ENCODE results near the gene PTGIR. TPM values are rescaled to one million over a fixed set of nuclear protein-coding genes. Genes with fewer than 3 reads are reported as not detected.
A peak's percentile ranks its signal among the peaks of the same experiment; 100 is the strongest.

The PTGIR gene
- polyA plus RNA-seq, 1 donor (not counting 4 experiments of a cell fraction or from before 2014, with no cell fraction given), result not detected

DNA sequence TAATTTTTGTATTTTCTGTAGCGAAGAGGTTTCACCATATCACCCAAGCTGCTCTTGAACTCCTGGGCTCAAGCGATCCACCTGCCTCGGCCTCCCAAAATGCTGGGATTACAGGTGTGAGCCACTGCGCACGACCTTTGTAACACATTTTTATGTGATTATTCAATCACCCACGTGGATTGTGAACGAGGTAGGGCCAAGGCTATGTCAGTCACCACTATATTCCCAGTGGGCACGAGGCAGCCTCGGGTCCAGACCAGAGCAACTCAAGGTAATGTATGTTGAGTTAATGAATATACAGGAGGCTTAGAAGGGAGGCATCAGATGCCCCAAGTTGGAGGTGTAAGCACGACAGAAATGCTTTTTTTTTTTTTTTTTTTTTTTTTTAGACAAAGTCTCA is 8.9 kb downstream of the PTGIR start:
- no peak for FAIRE-seq
- TF ChIP-seq, protein P1, sequence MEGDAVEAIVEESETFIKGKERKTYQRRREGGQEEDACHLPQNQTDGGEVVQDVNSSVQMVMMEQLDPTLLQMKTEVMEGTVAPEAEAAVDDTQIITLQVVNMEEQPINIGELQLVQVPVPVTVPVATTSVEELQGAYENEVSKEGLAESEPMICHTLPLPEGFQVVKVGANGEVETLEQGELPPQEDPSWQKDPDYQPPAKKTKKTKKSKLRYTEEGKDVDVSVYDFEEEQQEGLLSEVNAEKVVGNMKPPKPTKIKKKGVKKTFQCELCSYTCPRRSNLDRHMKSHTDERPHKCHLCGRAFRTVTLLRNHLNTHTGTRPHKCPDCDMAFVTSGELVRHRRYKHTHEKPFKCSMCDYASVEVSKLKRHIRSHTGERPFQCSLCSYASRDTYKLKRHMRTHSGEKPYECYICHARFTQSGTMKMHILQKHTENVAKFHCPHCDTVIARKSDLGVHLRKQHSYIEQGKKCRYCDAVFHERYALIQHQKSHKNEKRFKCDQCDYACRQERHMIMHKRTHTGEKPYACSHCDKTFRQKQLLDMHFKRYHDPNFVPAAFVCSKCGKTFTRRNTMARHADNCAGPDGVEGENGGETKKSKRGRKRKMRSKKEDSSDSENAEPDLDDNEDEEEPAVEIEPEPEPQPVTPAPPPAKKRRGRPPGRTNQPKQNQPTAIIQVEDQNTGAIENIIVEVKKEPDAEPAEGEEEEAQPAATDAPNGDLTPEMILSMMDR (optimal IDR thresholded peaks at IDR 0.05 in 1 of 3, IDR thresholded peaks at IDR 0.05 in 1 of 3, conservative IDR thresholded peaks at IDR 0.05 in 1 of 3; ENCODE audit: extremely low read depth in 1 of 3, insufficient read depth in 2 of 3, low read length in 3 of 3), result no peak
- no peak for TF ChIP-seq EZH2 (IDR thresholded peaks at IDR 0.05; ENCODE audit: low read length)
- H3K9ac ChIP-seq (ENCODE audit: control insufficient read depth, extremely low read depth, insufficient read depth, low read length), result no peak overlapping the region
- H3K9me3 ChIP-seq (ENCODE audit: control insufficient read depth, low read depth, low read length), result no peaks in the 10 kb centered on the region
- no peaks in the 10 kb centered on the region for H3K4me1 ChIP-seq (ENCODE audit: control insufficient read depth, extremely low read depth, insufficient read depth, low read length)
- H3K27me3 ChIP-seq (ENCODE audit: control insufficient read depth, extremely low read depth, insufficient read depth, low read length), result peaks cover 2% of the 10 kb centered on the region
- no peak overlapping the region for H3K4me2 ChIP-seq (ENCODE audit: control insufficient read depth, extremely low read depth, insufficient read depth, low read depth, low read length)
- peaks cover 0 to under 1% of the 10 kb centered on the region in 2 experiments for H3K36me3 ChIP-seq (ENCODE audit: control insufficient read depth in 2 of 2, extremely low read depth in 1 of 2, insufficient read depth in 2 of 2, low read length in 2 of 2)
- no peak overlapping the region for H3K4me3 ChIP-seq (ENCODE audit: control insufficient read depth in 2 of 3, extremely low read depth in 1 of 3, insufficient read depth in 2 of 3, low read depth in 1 of 3, low read length in 3 of 3)
- H3K27ac ChIP-seq (ENCODE audit: control insufficient read depth, insufficient read depth, low read length), result no peak overlapping the region
- no peaks in the 10 kb centered on the region for H3K9me1 ChIP-seq (ENCODE audit: control insufficient read depth, extremely low read depth, insufficient read depth, low read length)
- no peaks in the 10 kb centered on the region for H4K20me1 ChIP-seq (ENCODE audit: control insufficient read depth, extremely low read depth, insufficient read depth, low read length)
- H2AFZ ChIP-seq (ENCODE audit: control insufficient read depth, low read length), result no peak overlapping the region
- H3K79me2 ChIP-seq (ENCODE audit: control insufficient read depth, insufficient read depth, low read length), result no peaks in the 10 kb centered on the region
- dilution Hi-C loops (cut with MboI; ENCODE audit: extremely low pct_ligation_motif_present, low sequenced_read_pairs), result no loop called here
- no peak for DNase-seq (ENCODE audit: low read depth, low spot score)

DNA sequence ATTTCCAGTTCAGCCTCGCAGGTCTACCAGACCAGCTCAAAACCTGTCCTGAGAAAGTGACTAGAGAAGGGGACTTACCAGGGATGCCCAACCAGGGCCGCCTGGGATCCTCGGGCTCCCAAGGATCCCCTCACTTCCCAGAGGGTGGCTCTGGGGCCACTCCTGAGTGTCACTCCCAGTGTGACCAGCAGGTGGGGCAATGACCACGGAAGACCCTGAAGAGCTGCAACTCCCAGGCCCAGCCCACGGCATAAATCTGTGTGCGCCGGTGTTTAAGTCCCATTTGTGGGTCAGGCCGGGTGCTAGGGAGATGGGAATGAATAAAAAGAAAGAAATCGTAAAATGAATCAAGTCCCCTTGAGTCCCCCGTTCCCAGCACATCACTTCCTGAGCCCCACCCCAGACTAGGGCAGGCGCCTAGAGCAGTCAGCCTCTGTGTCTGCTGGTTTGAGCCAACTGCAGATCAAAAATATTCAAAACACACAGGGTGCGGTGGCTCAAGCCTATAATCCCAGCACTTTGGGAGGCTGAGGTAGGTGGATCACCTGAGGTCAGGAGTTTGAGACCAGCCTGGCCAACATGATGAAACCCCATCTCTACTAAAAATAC is 10.7 kb downstream of the PTGIR start:
- H3K4me2 ChIP-seq (ENCODE audit: control insufficient read depth, extremely low read depth, insufficient read depth, low read depth, low read length), result no peak overlapping the region
- dilution Hi-C loops (cut with MboI; ENCODE audit: extremely low pct_ligation_motif_present, low sequenced_read_pairs), result no loop called here
- FAIRE-seq, result no peak

More for the DNA sequence above, 10.7 kb downstream of the PTGIR start:
- no peak overlapping the region for H3K27ac ChIP-seq (ENCODE audit: control insufficient read depth, insufficient read depth, low read length)
- TF ChIP-seq, protein P1 (optimal IDR thresholded peaks at IDR 0.05 in 1 of 3, IDR thresholded peaks at IDR 0.05 in 1 of 3, conservative IDR thresholded peaks at IDR 0.05 in 1 of 3; ENCODE audit: extremely low read depth in 1 of 3, insufficient read depth in 2 of 3, low read length in 3 of 3), result peak; percentile 85 to 88 (median 87)
- TF ChIP-seq EZH2 (IDR thresholded peaks at IDR 0.05; ENCODE audit: low read length), result no peak
- H3K4me3 ChIP-seq (ENCODE audit: control insufficient read depth in 2 of 3, extremely low read depth in 1 of 3, insufficient read depth in 2 of 3, low read depth in 1 of 3, low read length in 3 of 3), result no peak overlapping the region
- no peaks in the 10 kb centered on the region for H3K27me3 ChIP-seq (ENCODE audit: control insufficient read depth, extremely low read depth, insufficient read depth, low read length)
- H2AFZ ChIP-seq (ENCODE audit: control insufficient read depth, low read length), result no peak overlapping the region
- H4K20me1 ChIP-seq (ENCODE audit: control insufficient read depth, extremely low read depth, insufficient read depth, low read length), result peaks cover 4% of the 10 kb centered on the region
- H3K9me3 ChIP-seq (ENCODE audit: control insufficient read depth, low read depth, low read length), result no peaks in the 10 kb centered on the region
- H3K4me1 ChIP-seq (ENCODE audit: control insufficient read depth, extremely low read depth, insufficient read depth, low read length), result no peaks in the 10 kb centered on the region
- H3K36me3 ChIP-seq (ENCODE audit: control insufficient read depth in 2 of 2, extremely low read depth in 1 of 2, insufficient read depth in 2 of 2, low read length in 2 of 2), result peaks cover 12 to 13% of the 10 kb centered on the region in 2 experiments
- H3K79me2 ChIP-seq (ENCODE audit: control insufficient read depth, insufficient read depth, low read length), result no peaks in the 10 kb centered on the region
- H3K9me1 ChIP-seq (ENCODE audit: control insufficient read depth, extremely low read depth, insufficient read depth, low read length), result no peaks in the 10 kb centered on the region
- H3K9ac ChIP-seq (ENCODE audit: control insufficient read depth, extremely low read depth, insufficient read depth, low read length), result no peak overlapping the region
- DNase-seq (ENCODE audit: low read depth, low spot score), result no peak

All from keratinocyte (primary cell).